Loucy (cell line): ENCODE data around the gene SRPRB.

Experiments used
- EZH2phosphoT487 ChIP-seq: fragments of 200-600 bp; IDR thresholded peaks from 2 replicates; pipeline ENCODE4 v1.6.1; 2018; ENCODE audit warnings: antibody characterized with exemption, mild to moderate bottlenecking, moderate library complexity, borderline replicate concordance
- TF ChIP-seq, protein P1 (sequence below): fragments of 200-600 bp; sonication (generic); conservative IDR thresholded peaks from 2 replicates; pipeline ENCODE4 v1.5.1; 2014; ENCODE audit warnings: mild to moderate bottlenecking, antibody characterized with exemption, low read length

GRCh38 chr3:133853063-133853924 lies 47.7 kb downstream of the SRPRB start:
- TF ChIP-seq, protein P1, sequence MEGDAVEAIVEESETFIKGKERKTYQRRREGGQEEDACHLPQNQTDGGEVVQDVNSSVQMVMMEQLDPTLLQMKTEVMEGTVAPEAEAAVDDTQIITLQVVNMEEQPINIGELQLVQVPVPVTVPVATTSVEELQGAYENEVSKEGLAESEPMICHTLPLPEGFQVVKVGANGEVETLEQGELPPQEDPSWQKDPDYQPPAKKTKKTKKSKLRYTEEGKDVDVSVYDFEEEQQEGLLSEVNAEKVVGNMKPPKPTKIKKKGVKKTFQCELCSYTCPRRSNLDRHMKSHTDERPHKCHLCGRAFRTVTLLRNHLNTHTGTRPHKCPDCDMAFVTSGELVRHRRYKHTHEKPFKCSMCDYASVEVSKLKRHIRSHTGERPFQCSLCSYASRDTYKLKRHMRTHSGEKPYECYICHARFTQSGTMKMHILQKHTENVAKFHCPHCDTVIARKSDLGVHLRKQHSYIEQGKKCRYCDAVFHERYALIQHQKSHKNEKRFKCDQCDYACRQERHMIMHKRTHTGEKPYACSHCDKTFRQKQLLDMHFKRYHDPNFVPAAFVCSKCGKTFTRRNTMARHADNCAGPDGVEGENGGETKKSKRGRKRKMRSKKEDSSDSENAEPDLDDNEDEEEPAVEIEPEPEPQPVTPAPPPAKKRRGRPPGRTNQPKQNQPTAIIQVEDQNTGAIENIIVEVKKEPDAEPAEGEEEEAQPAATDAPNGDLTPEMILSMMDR, result no peak
- no peak for TF ChIP-seq EZH2phosphoT487
